HG03103 (cell line): ENCODE measurements around the gene PYGO1.

ENCODE experiments used
- ATAC-seq: cut with Tn5 transposase; IDR thresholded peaks from one replicate; pipeline ENCODE4 v1.9.1; 2021; ENCODE audit warnings: low read depth; ENCODE audit not compliant: unreplicated experiment

The PYGO1 gene

GRCh38 chr15:55574096-55574495, 14.0 kb downstream of the PYGO1 start:
- no peak for ATAC-seq

GRCh38 chr15:55573224-55573623, 14.9 kb downstream of the PYGO1 start:
- ATAC-seq: no peak

GRCh38 chr15:55564347-55565145, 23.6 kb downstream of the PYGO1 start:
- ATAC-seq: no peak

GRCh38 chr15:55562601-55563000, 25.5 kb downstream of the PYGO1 start:
- ATAC-seq: no peak

GRCh38 chr15:55555089-55555488, 33.1 kb downstream of the PYGO1 start:
- no peak for ATAC-seq

- no peak for ATAC-seq
Measured at GRCh38 chr15:55552926-55553325, 35.2 kb downstream of the PYGO1 start.

- ATAC-seq: no peak
Measured at GRCh38 chr15:55552451-55552850, 35.7 kb downstream of the PYGO1 start.

GRCh38 chr15:55549305-55549704, 38.8 kb downstream of the PYGO1 start:
- no peak for ATAC-seq

- no peak for ATAC-seq
Measured at GRCh38 chr15:55546718-55547117, 41.4 kb downstream of the PYGO1 start.

GRCh38 chr15:55535436-55535835, 52.7 kb downstream of the PYGO1 start:
- ATAC-seq: no peak

GRCh38 chr15:55532944-55533343, 55.2 kb downstream of the PYGO1 start:
- ATAC-seq: no peak

GRCh38 chr15:55530861-55531313, 57.3 kb downstream of the PYGO1 start:
- no peak for ATAC-seq

GRCh38 chr15:55528812-55529211, 59.3 kb downstream of the PYGO1 start:
- no peak for ATAC-seq

GRCh38 chr15:55527150-55527549, 61.0 kb downstream of the PYGO1 start:
- no peak for ATAC-seq

GRCh38 chr15:55526559-55527036, 61.5 kb downstream of the PYGO1 start:
- ATAC-seq: peak; percentile 94

- ATAC-seq: no peak
Measured at GRCh38 chr15:55522742-55523450, 65.2 kb downstream of the PYGO1 start.

GRCh38 chr15:55518641-55519040, 69.5 kb downstream of the PYGO1 start:
- ATAC-seq: no peak

GRCh38 chr15:55518009-55518408, 70.1 kb downstream of the PYGO1 start:
- no peak for ATAC-seq

GRCh38 chr15:55515991-55516776, 72.0 kb downstream of the PYGO1 start:
- ATAC-seq: no peak

GRCh38 chr15:55515491-55515890, 72.7 kb downstream of the PYGO1 start:
- ATAC-seq: no peak

- no peak for ATAC-seq
Measured at GRCh38 chr15:55514414-55514850, 73.7 kb downstream of the PYGO1 start.
